ENCODE measurements around the gene LOXL1.

DNA sequence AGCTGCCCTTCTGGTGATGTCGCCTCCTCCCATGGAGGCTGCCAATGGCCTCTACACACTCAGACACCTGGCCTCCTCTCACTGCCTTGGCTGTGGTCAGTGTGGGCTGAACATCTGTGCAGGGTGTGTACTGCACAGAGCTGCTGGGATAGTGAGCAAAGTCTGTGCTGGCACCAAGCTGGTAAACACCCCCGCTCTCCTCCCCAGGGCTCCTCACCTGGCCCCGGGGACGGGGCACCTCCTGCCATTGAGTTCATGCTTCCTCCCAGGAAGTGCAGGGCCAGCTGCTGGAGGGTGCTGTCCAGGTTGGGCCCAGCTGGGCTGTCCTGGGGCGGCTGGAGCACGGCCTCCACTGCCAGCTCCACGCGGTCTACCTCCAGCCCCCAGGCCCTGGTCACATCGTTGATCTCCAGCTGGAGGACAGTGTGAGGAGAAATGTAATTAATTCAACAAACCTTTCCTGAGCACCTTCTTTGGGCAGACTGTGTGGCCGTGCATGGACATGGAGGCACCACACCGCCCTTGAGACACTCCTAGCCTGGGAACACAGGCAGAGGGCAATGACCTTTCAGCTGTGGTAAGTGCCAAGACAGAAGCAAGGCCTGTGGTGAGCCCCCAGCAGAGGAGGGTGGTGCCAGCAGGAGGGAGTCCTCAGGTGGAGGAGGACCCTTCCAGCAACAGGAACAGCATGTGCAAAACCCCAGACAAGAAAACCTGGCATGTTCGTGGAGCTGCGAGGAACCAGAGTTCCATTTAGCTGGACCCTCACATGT, 59.0 kb downstream of the LOXL1 start:
- TF ChIP-seq BHLHE40 (IDR thresholded peaks at IDR 0.05; ENCODE audit: low read length) = no peak
- TF ChIP-seq, protein P1, sequence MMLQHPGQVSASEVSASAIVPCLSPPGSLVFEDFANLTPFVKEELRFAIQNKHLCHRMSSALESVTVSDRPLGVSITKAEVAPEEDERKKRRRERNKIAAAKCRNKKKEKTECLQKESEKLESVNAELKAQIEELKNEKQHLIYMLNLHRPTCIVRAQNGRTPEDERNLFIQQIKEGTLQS (IDR thresholded peaks at IDR 0.05) = no peak
- TF ChIP-seq, protein P1 (CRISPR knock-in tag; conservative IDR thresholded peaks at IDR 0.05) = no peak

All from K562 (cell line).